ENCODE data around the gene FOXI1.
"Not testable (repeated sequence)": the region's sequence is repeated elsewhere in the genome, so short reads cannot be mapped to it uniquely, and the experiment has no call there.

Gene FOXI1

GRCh38 chr5:170126061-170126460 lies 20.4 kb downstream of the FOXI1 start:
- FAIRE-seq (no peak), DNase-seq (ENCODE audit: low spot score) (no peak)

GRCh38 chr5:170126626-170127025 lies 20.9 kb downstream of the FOXI1 start:
- FAIRE-seq (no peak), DNase-seq (ENCODE audit: low spot score) (no peak)

- no peak for FAIRE-seq
Observed at GRCh38 chr5:170131235-170131634, 25.5 kb downstream of the FOXI1 start.

GRCh38 chr5:170132269-170132975 lies 26.7 kb downstream of the FOXI1 start:
- FAIRE-seq (no peak), DNase-seq (ENCODE audit: low spot score) (peak; percentile 59)

More at GRCh38 chr5:170131235-170131634, 25.5 kb downstream of the FOXI1 start:
- no peak for DNase-seq (ENCODE audit: low spot score)

GRCh38 chr5:170132976-170133448 lies 27.3 kb downstream of the FOXI1 start:
- no peak for FAIRE-seq
- no peak for DNase-seq (ENCODE audit: low spot score)

- FAIRE-seq (no peak), DNase-seq (ENCODE audit: low spot score) (no peak)
Observed at GRCh38 chr5:170135796-170136490, 30.2 kb downstream of the FOXI1 start.

- no peak for FAIRE-seq
- no peak for DNase-seq (ENCODE audit: low spot score)
Observed at GRCh38 chr5:170136506-170136905, 30.8 kb downstream of the FOXI1 start.

- DNase-seq (ENCODE audit: low spot score) (no peak), FAIRE-seq (no peak)
Observed at GRCh38 chr5:170137694-170138214, 32.1 kb downstream of the FOXI1 start.

- DNase-seq (ENCODE audit: low spot score): no peak
- no peak for FAIRE-seq
Observed at GRCh38 chr5:170138273-170138672, 32.6 kb downstream of the FOXI1 start.

GRCh38 chr5:170139786-170140335 lies 34.2 kb downstream of the FOXI1 start:
- DNase-seq (ENCODE audit: low spot score) (no peak), FAIRE-seq (no peak)

- DNase-seq (ENCODE audit: low spot score): not testable (repeated sequence)
- FAIRE-seq: peak; percentile 74
Observed at GRCh38 chr5:170141196-170141595, 35.5 kb downstream of the FOXI1 start.

GRCh38 chr5:170141636-170142035 lies 35.9 kb downstream of the FOXI1 start:
- DNase-seq (ENCODE audit: low spot score): no peak

GRCh38 chr5:170142196-170142595 lies 36.5 kb downstream of the FOXI1 start:
- FAIRE-seq: no peak
- no peak for DNase-seq (ENCODE audit: low spot score)

More at GRCh38 chr5:170141636-170142035, 35.9 kb downstream of the FOXI1 start:
- no peak for FAIRE-seq

- FAIRE-seq: no peak
Observed at GRCh38 chr5:170143091-170143490, 37.4 kb downstream of the FOXI1 start.

GRCh38 chr5:170143710-170144109 lies 38.0 kb downstream of the FOXI1 start:
- no peak for FAIRE-seq
- no peak for DNase-seq (ENCODE audit: low spot score)

More at GRCh38 chr5:170143091-170143490, 37.4 kb downstream of the FOXI1 start:
- DNase-seq (ENCODE audit: low spot score): no peak

- DNase-seq (ENCODE audit: low spot score) (no peak), FAIRE-seq (no peak)
Observed at GRCh38 chr5:170144286-170145023, 38.8 kb downstream of the FOXI1 start.

- FAIRE-seq: no peak
- DNase-seq (ENCODE audit: low spot score): no peak
Observed at GRCh38 chr5:170145462-170145861, 39.8 kb downstream of the FOXI1 start.

- DNase-seq (ENCODE audit: low spot score) (no peak), FAIRE-seq (no peak)
Observed at GRCh38 chr5:170147051-170147752, 41.5 kb downstream of the FOXI1 start.

GRCh38 chr5:170147753-170148264 lies 42.1 kb downstream of the FOXI1 start:
- no peak for DNase-seq (ENCODE audit: low spot score)
- FAIRE-seq: no peak

GRCh38 chr5:170148430-170149205 lies 42.9 kb downstream of the FOXI1 start:
- DNase-seq (ENCODE audit: low spot score): no peak
- FAIRE-seq: no peak
